Activated CD4-positive, alpha-beta T cell treated with anti-CD3 and anti-CD28 coated beads for 4 hours (primary cell): Measurements from ENCODE around the gene GSK3B.
"Not testable (repeated sequence)": the region's sequence is repeated elsewhere in the genome, so short reads cannot be mapped to it uniquely, and the experiment has no call there.

ENCODE experiments used
- DNase-seq, 2 donors: peaks; one replicate each; pipeline ENCODE4 v3.0.0-alpha.2; 2020

GSK3B gene

GRCh38 chr3:119924111-119925094, 169.8 kb downstream of the GSK3B start:
- no peak for DNase-seq

GRCh38 chr3:119918992-119919933, 175.0 kb downstream of the GSK3B start:
- no peak for DNase-seq

GRCh38 chr3:119913021-119913420, 181.2 kb downstream of the GSK3B start:
- no peak for DNase-seq

GRCh38 chr3:119912220-119912619, 182.0 kb downstream of the GSK3B start:
- no peak for DNase-seq

GRCh38 chr3:119911748-119912147, 182.5 kb downstream of the GSK3B start:
- no peak for DNase-seq

GRCh38 chr3:119902061-119902460, 192.2 kb downstream of the GSK3B start:
- no peak for DNase-seq

- no peak for DNase-seq
Observed at GRCh38 chr3:119901148-119901547, 193.1 kb downstream of the GSK3B start.

GRCh38 chr3:119899192-119899511, 195.1 kb downstream of the GSK3B start:
- DNase-seq, result no peak

- DNase-seq, result no peak
Observed at GRCh38 chr3:119898478-119899191, 195.6 kb downstream of the GSK3B start.

GRCh38 chr3:119894195-119894594, 200.1 kb downstream of the GSK3B start:
- no peak for DNase-seq

- no peak for DNase-seq
Observed at GRCh38 chr3:119893769-119894168, 200.5 kb downstream of the GSK3B start.

- DNase-seq, result peak; percentile 37 to 54
Observed at GRCh38 chr3:119891944-119892721, 202.1 kb downstream of the GSK3B start.

- not testable (repeated sequence) for DNase-seq
Observed at GRCh38 chr3:119888681-119889080, 205.6 kb downstream of the GSK3B start.

GRCh38 chr3:119885746-119886530, 208.3 kb downstream of the GSK3B start:
- DNase-seq, result no peak

GRCh38 chr3:119884161-119884557, 210.1 kb downstream of the GSK3B start:
- no peak for DNase-seq

GRCh38 chr3:119883461-119884160, 210.6 kb downstream of the GSK3B start:
- DNase-seq, result no peak

- no peak for DNase-seq
Observed at GRCh38 chr3:119880966-119881365, 213.3 kb downstream of the GSK3B start.

- no peak for DNase-seq
Observed at GRCh38 chr3:119873646-119874045, 220.6 kb downstream of the GSK3B start.

GRCh38 chr3:119872773-119873172, 221.5 kb downstream of the GSK3B start:
- DNase-seq, result no peak

GRCh38 chr3:119871571-119871970, 222.7 kb downstream of the GSK3B start:
- no peak for DNase-seq

- DNase-seq, result no peak
Observed at GRCh38 chr3:119870512-119870911, 223.7 kb downstream of the GSK3B start.
